Measurements from ENCODE around the gene DIP2A. TPM values are rescaled to one million over a fixed set of nuclear protein-coding genes. Genes with fewer than 3 reads are reported as not detected.

The DIP2A gene
- total RNA-seq, 1 experiment from 2014 or later: 22.9 TPM

DNA sequence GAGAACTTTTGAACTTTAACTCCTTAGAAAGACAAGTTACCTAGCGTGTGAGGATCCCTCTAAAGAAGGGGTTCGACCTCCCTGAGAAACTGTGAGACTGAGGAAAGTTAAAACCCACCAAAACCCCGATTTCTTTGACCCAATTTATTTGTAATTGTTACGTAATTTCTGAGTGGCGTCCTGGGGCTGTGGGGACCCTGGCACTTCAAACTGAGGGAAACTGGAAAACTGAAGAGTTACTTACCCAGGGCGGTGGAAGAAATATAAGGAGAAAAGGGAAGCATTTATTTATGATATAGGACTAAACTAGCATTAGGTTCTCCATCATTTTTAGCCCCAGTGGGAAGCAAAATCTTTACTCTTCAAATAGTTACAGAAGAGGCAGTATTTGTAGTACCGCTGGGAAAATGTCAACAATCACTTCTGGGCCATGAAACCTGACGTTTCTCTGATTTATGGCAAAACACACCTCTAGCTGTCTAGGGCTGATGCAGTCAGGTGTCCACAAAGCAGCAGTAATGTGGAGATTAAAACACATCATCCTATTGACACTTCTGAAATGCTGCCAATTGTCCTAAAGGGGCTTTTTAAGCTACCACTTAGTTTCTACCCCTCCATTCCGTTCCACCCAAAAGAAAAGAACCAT is 145.8 kb downstream of the DIP2A start:
- H3K9me3 ChIP-seq (ENCODE audit: control insufficient read depth, insufficient read depth, low read depth, low read length): no peaks in the 10 kb centered on the region
- TF ChIP-seq POLR2AphosphoS5 (IDR thresholded peaks at IDR 0.05; ENCODE audit: low read depth, low read length): no peak
- no peak for TF ChIP-seq TCF7L2 (IDR thresholded peaks at IDR 0.05; ENCODE audit: low read depth, low read length)
- TF ChIP-seq SIN3A (IDR thresholded peaks at IDR 0.05; ENCODE audit: borderline replicate concordance, insufficient read depth, low read depth, low read length): no peak
- TF ChIP-seq, protein P1, sequence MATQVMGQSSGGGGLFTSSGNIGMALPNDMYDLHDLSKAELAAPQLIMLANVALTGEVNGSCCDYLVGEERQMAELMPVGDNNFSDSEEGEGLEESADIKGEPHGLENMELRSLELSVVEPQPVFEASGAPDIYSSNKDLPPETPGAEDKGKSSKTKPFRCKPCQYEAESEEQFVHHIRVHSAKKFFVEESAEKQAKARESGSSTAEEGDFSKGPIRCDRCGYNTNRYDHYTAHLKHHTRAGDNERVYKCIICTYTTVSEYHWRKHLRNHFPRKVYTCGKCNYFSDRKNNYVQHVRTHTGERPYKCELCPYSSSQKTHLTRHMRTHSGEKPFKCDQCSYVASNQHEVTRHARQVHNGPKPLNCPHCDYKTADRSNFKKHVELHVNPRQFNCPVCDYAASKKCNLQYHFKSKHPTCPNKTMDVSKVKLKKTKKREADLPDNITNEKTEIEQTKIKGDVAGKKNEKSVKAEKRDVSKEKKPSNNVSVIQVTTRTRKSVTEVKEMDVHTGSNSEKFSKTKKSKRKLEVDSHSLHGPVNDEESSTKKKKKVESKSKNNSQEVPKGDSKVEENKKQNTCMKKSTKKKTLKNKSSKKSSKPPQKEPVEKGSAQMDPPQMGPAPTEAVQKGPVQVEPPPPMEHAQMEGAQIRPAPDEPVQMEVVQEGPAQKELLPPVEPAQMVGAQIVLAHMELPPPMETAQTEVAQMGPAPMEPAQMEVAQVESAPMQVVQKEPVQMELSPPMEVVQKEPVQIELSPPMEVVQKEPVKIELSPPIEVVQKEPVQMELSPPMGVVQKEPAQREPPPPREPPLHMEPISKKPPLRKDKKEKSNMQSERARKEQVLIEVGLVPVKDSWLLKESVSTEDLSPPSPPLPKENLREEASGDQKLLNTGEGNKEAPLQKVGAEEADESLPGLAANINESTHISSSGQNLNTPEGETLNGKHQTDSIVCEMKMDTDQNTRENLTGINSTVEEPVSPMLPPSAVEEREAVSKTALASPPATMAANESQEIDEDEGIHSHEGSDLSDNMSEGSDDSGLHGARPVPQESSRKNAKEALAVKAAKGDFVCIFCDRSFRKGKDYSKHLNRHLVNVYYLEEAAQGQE (IDR thresholded peaks at IDR 0.05; ENCODE audit: insufficient read depth in 1 of 2, low read depth in 2 of 2, low read length in 1 of 2): no peak
- TF ChIP-seq, protein P2, sequence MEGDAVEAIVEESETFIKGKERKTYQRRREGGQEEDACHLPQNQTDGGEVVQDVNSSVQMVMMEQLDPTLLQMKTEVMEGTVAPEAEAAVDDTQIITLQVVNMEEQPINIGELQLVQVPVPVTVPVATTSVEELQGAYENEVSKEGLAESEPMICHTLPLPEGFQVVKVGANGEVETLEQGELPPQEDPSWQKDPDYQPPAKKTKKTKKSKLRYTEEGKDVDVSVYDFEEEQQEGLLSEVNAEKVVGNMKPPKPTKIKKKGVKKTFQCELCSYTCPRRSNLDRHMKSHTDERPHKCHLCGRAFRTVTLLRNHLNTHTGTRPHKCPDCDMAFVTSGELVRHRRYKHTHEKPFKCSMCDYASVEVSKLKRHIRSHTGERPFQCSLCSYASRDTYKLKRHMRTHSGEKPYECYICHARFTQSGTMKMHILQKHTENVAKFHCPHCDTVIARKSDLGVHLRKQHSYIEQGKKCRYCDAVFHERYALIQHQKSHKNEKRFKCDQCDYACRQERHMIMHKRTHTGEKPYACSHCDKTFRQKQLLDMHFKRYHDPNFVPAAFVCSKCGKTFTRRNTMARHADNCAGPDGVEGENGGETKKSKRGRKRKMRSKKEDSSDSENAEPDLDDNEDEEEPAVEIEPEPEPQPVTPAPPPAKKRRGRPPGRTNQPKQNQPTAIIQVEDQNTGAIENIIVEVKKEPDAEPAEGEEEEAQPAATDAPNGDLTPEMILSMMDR (IDR thresholded peaks at IDR 0.05): no peak
- H3K27ac ChIP-seq (ENCODE audit: low read length): no peak overlapping the region
- no peaks in the 10 kb centered on the region for H3K27me3 ChIP-seq (ENCODE audit: control insufficient read depth, insufficient read depth, low read length)
- no peak for ATAC-seq
- ChIA-PET POLR2A (no interaction called here), CTCF (no interaction called here)
- no peak overlapping the region for H3K4me3 ChIP-seq (ENCODE audit: low read depth in 2 of 2, low read length in 2 of 2)
- in situ Hi-C loops (cut with HindIII; ENCODE audit: low pct_unique_long_range_greater_than_20kb, low sequenced_read_pairs): no loop called here
- intact Hi-C loops (cut with micrococcal nuclease; ENCODE audit: unreplicated experiment): no loop called here
- DNase-seq (ENCODE audit: low read depth, low spot score): no peak
- no peaks in the 10 kb centered on the region for H3K36me3 ChIP-seq (ENCODE audit: control insufficient read depth, insufficient read depth, low read length)
- BruUV-seq (replicated peaks): no TSS peak
- H3K4me1 ChIP-seq (ENCODE audit: control insufficient read depth, insufficient read depth, low read length): no peaks in the 10 kb centered on the region

DNA sequence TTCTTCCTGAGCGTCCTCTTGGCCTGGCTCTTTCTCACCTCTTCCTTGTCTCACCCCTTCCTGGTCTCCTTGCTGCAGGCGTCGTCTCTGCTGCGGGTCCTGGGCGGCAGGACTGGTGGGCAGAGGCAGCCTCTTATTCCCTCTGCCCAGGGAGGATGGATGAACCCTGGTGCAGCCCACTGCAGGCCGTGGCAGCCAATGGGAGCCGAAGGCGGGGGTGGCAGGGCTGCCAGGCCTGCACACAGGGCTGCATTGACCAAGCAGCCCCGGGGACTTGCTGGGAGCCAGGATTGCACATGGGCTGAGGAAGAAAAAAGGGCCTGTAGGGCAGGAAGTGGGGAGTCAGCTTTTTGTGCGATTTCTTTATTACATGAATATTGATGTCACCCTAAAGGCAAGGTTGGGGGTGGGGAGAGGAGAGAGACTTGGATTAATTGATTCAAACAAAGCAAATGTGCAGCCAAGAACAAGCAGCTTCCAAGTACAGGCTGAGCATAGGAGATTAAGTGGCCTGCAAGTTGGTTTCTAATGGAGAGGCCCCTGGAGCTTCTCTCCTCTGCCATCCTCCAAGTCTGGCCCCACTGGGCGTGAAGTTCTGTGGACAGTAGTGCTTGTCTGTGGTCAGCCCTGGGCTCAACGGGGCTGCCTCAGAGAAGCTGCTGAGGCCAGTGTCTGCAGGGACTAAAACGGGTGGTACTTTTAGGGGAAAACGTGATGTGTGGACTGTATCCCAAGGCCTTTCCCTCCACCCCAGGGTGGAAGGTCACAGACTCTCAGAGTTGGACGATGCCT is 146.5 kb downstream of the DIP2A start, which contains the start of gene S100B:
Gene S100B (minus strand): TSS at position 108 of the 792 bp plus-strand sequence. CDS start 2,667 bp downstream, outside the sequence.
- BruUV-seq (replicated peaks): no TSS peak
- Histone ChIP-seq H3K4me1 (ENCODE audit: control insufficient read depth, insufficient read depth, low read length) (no peaks in the 10 kb centered on the region), H3K9me3 (ENCODE audit: control insufficient read depth, insufficient read depth, low read depth, low read length) (no peaks in the 10 kb centered on the region), H3K4me3 (ENCODE audit: low read depth in 2 of 2, low read length in 2 of 2) (no peak within 1 kb of the TSS), H3K27me3 (ENCODE audit: control insufficient read depth, insufficient read depth, low read length) (no peaks in the 10 kb centered on the region), H3K27ac (ENCODE audit: low read length) (no peak within 1 kb of the TSS), H3K36me3 (ENCODE audit: control insufficient read depth, insufficient read depth, low read length) (no peaks in the 10 kb centered on the region)
- DNase-seq (ENCODE audit: low read depth, low spot score) (no peak), ATAC-seq (no peak)
- in situ Hi-C loops (cut with HindIII; ENCODE audit: low pct_unique_long_range_greater_than_20kb, low sequenced_read_pairs): no loop called here
- TF ChIP-seq SIN3A (IDR thresholded peaks at IDR 0.05; ENCODE audit: borderline replicate concordance, insufficient read depth, low read depth, low read length) (no peak), TCF7L2 (IDR thresholded peaks at IDR 0.05; ENCODE audit: low read depth, low read length) (no peak), POLR2AphosphoS5 (IDR thresholded peaks at IDR 0.05; ENCODE audit: low read depth, low read length) (no peak)
- TF ChIP-seq, protein P2 (IDR thresholded peaks at IDR 0.05): no peak
- TF ChIP-seq, protein P1 (IDR thresholded peaks at IDR 0.05; ENCODE audit: insufficient read depth in 1 of 2, low read depth in 2 of 2, low read length in 1 of 2): no peak
- ChIA-PET POLR2A (no interaction called here), CTCF (no interaction called here)
- intact Hi-C loops (cut with micrococcal nuclease; ENCODE audit: unreplicated experiment): no loop called here
